ENCODE measurements around the gene DNAH12.

GRCh38 chr3:57555738-57556458 lies 11.8 kb upstream of the DNAH12 start, which contains the start of gene PDE12:
- TF ChIP-seq, protein P1, sequence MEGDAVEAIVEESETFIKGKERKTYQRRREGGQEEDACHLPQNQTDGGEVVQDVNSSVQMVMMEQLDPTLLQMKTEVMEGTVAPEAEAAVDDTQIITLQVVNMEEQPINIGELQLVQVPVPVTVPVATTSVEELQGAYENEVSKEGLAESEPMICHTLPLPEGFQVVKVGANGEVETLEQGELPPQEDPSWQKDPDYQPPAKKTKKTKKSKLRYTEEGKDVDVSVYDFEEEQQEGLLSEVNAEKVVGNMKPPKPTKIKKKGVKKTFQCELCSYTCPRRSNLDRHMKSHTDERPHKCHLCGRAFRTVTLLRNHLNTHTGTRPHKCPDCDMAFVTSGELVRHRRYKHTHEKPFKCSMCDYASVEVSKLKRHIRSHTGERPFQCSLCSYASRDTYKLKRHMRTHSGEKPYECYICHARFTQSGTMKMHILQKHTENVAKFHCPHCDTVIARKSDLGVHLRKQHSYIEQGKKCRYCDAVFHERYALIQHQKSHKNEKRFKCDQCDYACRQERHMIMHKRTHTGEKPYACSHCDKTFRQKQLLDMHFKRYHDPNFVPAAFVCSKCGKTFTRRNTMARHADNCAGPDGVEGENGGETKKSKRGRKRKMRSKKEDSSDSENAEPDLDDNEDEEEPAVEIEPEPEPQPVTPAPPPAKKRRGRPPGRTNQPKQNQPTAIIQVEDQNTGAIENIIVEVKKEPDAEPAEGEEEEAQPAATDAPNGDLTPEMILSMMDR (IDR thresholded peaks at IDR 0.05): peak in 2 of 4 experiments; percentile 18 to 20
- TF ChIP-seq POLR2A (IDR thresholded peaks at IDR 0.05): peak; percentile 75 to 77

All from gastroesophageal sphincter (tissue), 3 donors.